Upper lobe of left lung (tissue), 4 donors: ENCODE measurements around the gene ZMYND11.

Source experiments
- EP300 ChIP-seq, 4 donors: sonication (generic); formaldehyde crosslinking; IDR thresholded peaks; one replicate each; pipeline ENCODE4 v1.5.1; 2017; ENCODE audit warnings: antibody characterized with exemption in 4 of 4, control low read depth in 2 of 4
- POLR2A ChIP-seq, 4 donors: fragments of 450-650 bp; IDR thresholded peaks; one replicate each; pipeline ENCODE4 v1.5.1; 2016 to 2017; ENCODE audit warnings: antibody characterized with exemption in 4 of 4, mild to moderate bottlenecking in 2 of 4
- POLR2AphosphoS5 ChIP-seq, 2 donors: sonication (generic); formaldehyde crosslinking; IDR thresholded peaks; one replicate each; pipeline ENCODE4 v1.5.1; 2017; ENCODE audit warnings: antibody characterized with exemption in 2 of 2
- TF ChIP-seq, protein P1 (sequence below), 6 experiments: fragments of 450-650 bp in 4 of 6; fragments of 200-600 bp in 2 of 6; sonication (generic) in 2 of 6; IDR thresholded peaks; one replicate each; pipeline ENCODE4 v1.5.1; 2016 to 2019; ENCODE audit warnings: antibody characterized with exemption in 6 of 6

DNA sequence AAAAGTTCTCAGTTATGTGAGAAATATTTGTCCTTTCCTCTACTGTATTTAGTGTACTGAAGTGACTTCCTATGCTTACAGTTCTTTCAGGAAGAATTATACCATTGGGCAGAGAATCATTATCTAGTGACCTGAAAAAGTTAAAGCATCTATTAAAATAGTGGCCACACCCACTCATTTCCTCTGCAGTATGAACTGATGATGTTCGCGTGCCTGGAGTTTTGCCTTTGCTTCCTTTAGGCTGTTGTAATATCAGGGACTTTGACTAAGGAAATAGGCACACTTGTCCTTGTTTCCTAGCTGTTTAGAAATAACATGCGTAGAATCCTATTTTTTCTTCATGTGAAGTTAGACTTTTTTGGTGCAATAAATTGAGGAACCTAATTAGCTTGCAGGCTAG, 100.7 kb downstream of the ZMYND11 start:
- TF ChIP-seq, protein P1, sequence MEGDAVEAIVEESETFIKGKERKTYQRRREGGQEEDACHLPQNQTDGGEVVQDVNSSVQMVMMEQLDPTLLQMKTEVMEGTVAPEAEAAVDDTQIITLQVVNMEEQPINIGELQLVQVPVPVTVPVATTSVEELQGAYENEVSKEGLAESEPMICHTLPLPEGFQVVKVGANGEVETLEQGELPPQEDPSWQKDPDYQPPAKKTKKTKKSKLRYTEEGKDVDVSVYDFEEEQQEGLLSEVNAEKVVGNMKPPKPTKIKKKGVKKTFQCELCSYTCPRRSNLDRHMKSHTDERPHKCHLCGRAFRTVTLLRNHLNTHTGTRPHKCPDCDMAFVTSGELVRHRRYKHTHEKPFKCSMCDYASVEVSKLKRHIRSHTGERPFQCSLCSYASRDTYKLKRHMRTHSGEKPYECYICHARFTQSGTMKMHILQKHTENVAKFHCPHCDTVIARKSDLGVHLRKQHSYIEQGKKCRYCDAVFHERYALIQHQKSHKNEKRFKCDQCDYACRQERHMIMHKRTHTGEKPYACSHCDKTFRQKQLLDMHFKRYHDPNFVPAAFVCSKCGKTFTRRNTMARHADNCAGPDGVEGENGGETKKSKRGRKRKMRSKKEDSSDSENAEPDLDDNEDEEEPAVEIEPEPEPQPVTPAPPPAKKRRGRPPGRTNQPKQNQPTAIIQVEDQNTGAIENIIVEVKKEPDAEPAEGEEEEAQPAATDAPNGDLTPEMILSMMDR (IDR thresholded peaks at IDR 0.05), result no peak
- TF ChIP-seq POLR2A (IDR thresholded peaks at IDR 0.05), result no peak
- TF ChIP-seq POLR2AphosphoS5 (IDR thresholded peaks at IDR 0.05), result no peak
- TF ChIP-seq EP300 (IDR thresholded peaks at IDR 0.05), result no peak
